Subcutaneous abdominal adipose tissue (tissue), 5 donors: ENCODE measurements around the gene ASB2.

Experiments used
- H3K27ac ChIP-seq: one replicate; pipeline ENCODE4 v1.7.0; 2013; ENCODE audit warnings: low read depth, mild to moderate bottlenecking, inconsistent platforms, low read length, moderate library complexity
- H3K27me3 ChIP-seq, 5 donors: one replicate each; pipeline ENCODE4 v1.7.0; 2013; ENCODE audit warnings: low read length in 5 of 5, inconsistent platforms in 1 of 5; ENCODE audit not compliant: control insufficient read depth in 5 of 5, insufficient read depth in 4 of 5
- H3K36me3 ChIP-seq, 5 donors: one replicate each; pipeline ENCODE4 v1.7.0; 2013; ENCODE audit warnings: low read length in 5 of 5; ENCODE audit not compliant: control insufficient read depth in 5 of 5, insufficient read depth in 5 of 5
- H3K4me1 ChIP-seq, 5 donors: one replicate each; pipeline ENCODE4 v1.7.0; 2013; ENCODE audit warnings: low read length in 5 of 5, mild to moderate bottlenecking in 3 of 5, moderate library complexity in 1 of 5; ENCODE audit not compliant: control insufficient read depth in 5 of 5, insufficient read depth in 5 of 5
- H3K4me3 ChIP-seq, 5 donors: one replicate each; pipeline ENCODE4 v1.7.0; 2013; ENCODE audit warnings: low read length in 5 of 5, low read depth in 1 of 5
- H3K9ac ChIP-seq, 5 donors: one replicate each; pipeline ENCODE4 v1.7.0; 2013; ENCODE audit warnings: low read length in 5 of 5, mild to moderate bottlenecking in 4 of 5, moderate library complexity in 3 of 5
- H3K9me3 ChIP-seq, 5 donors: one replicate each; pipeline ENCODE4 v1.7.0; 2013; ENCODE audit warnings: low read length in 5 of 5; ENCODE audit not compliant: control insufficient read depth in 5 of 5
- donor health status: healthy.
- donor health status: healthy.
- donor health status: healthy.
- donor health status: healthy.
- donor health status: healthy.

Gene ASB2

GRCh38 chr14:93912782-93913181 lies 63.6 kb downstream of the ASB2 start:
- Histone ChIP-seq H3K36me3 (no peaks in the 10 kb centered on the region), H3K9me3 (peaks cover 0 to 11% (median 7%) of the 10 kb centered on the region in 5 donors), H3K4me3 (no peak overlapping the region), H3K4me1 (no peaks in the 10 kb centered on the region), H3K27me3 (peaks cover 2 to 10% (median 2%) of the 10 kb centered on the region in 5 donors), H3K9ac (no peak overlapping the region), H3K27ac (no peak overlapping the region)

GRCh38 chr14:93911975-93912615 lies 64.3 kb downstream of the ASB2 start:
- Histone ChIP-seq H3K36me3 (no peaks in the 10 kb centered on the region), H3K4me3 (no peak overlapping the region), H3K9me3 (peaks cover 0 to 11% (median 7%) of the 10 kb centered on the region in 5 donors), H3K27ac (no peak overlapping the region), H3K4me1 (no peaks in the 10 kb centered on the region), H3K27me3 (peaks cover 2 to 10% (median 2%) of the 10 kb centered on the region in 5 donors), H3K9ac (no peak overlapping the region)

- Histone ChIP-seq H3K9ac (no peak overlapping the region), H3K27ac (no peak overlapping the region), H3K4me3 (no peak overlapping the region), H3K27me3 (peaks cover 0 to 5% (median 2%) of the 10 kb centered on the region in 5 donors), H3K36me3 (no peaks in the 10 kb centered on the region), H3K4me1 (no peaks in the 10 kb centered on the region), H3K9me3 (peaks cover 0 to 9% (median 5%) of the 10 kb centered on the region in 5 donors)
These were observed 66.8 kb downstream of the ASB2 start for GRCh38 chr14:93909429-93910128.

GRCh38 chr14:93906341-93907329 lies 69.7 kb downstream of the ASB2 start:
- H3K9ac ChIP-seq: no peak overlapping the region
- H3K4me1 ChIP-seq: no peaks in the 10 kb centered on the region
- H3K4me3 ChIP-seq: no peak overlapping the region
- H3K27ac ChIP-seq: no peak overlapping the region
- H3K9me3 ChIP-seq: peaks cover 0 to 4% (median 0%) of the 10 kb centered on the region in 5 donors
- H3K27me3 ChIP-seq: peaks cover 0 to 10% (median 8%) of the 10 kb centered on the region in 5 donors
- no peaks in the 10 kb centered on the region for H3K36me3 ChIP-seq

- Histone ChIP-seq H3K9me3 (peaks cover 0 to 4% (median 0%) of the 10 kb centered on the region in 5 donors), H3K27ac (no peak overlapping the region), H3K36me3 (no peaks in the 10 kb centered on the region), H3K9ac (no peak overlapping the region), H3K4me1 (no peaks in the 10 kb centered on the region), H3K4me3 (no peak overlapping the region), H3K27me3 (peaks cover 0 to 10% (median 8%) of the 10 kb centered on the region in 5 donors)
These were observed 70.7 kb downstream of the ASB2 start for GRCh38 chr14:93905623-93906022.

GRCh38 chr14:93903342-93904184 lies 72.8 kb downstream of the ASB2 start:
- H3K9ac ChIP-seq: no peak overlapping the region
- no peaks in the 10 kb centered on the region for H3K4me1 ChIP-seq
- H3K9me3 ChIP-seq: no peaks in the 10 kb centered on the region
- H3K27ac ChIP-seq: no peak overlapping the region
- peaks cover 0 to 10% (median 6%) of the 10 kb centered on the region in 5 donors for H3K27me3 ChIP-seq
- no peak overlapping the region for H3K4me3 ChIP-seq
- no peaks in the 10 kb centered on the region for H3K36me3 ChIP-seq

GRCh38 chr14:93902619-93903307 lies 73.6 kb downstream of the ASB2 start:
- no peaks in the 10 kb centered on the region for H3K4me1 ChIP-seq
- H3K4me3 ChIP-seq: no peak overlapping the region
- no peak overlapping the region for H3K27ac ChIP-seq
- no peak overlapping the region for H3K9ac ChIP-seq
- H3K36me3 ChIP-seq: no peaks in the 10 kb centered on the region
- peaks cover 0 to 13% (median 8%) of the 10 kb centered on the region in 5 donors for H3K27me3 ChIP-seq
- no peaks in the 10 kb centered on the region for H3K9me3 ChIP-seq

GRCh38 chr14:93901813-93902212 lies 74.6 kb downstream of the ASB2 start:
- Histone ChIP-seq H3K9ac (no peak overlapping the region), H3K27ac (no peak overlapping the region), H3K4me3 (no peak overlapping the region), H3K4me1 (no peaks in the 10 kb centered on the region), H3K9me3 (no peaks in the 10 kb centered on the region), H3K27me3 (peaks cover 0 to 13% (median 8%) of the 10 kb centered on the region in 5 donors), H3K36me3 (no peaks in the 10 kb centered on the region)

- no peaks in the 10 kb centered on the region for H3K9me3 ChIP-seq
- H3K4me1 ChIP-seq: peaks cover 0 to 2% (median under 1%) of the 10 kb centered on the region in 5 donors
- H3K4me3 ChIP-seq: no peak overlapping the region
- H3K27me3 ChIP-seq: peaks cover 0 to 10% (median 6%) of the 10 kb centered on the region in 5 donors
- no peak overlapping the region for H3K9ac ChIP-seq
- H3K36me3 ChIP-seq: no peaks in the 10 kb centered on the region
- no peak overlapping the region for H3K27ac ChIP-seq
These were observed 77.6 kb downstream of the ASB2 start for GRCh38 chr14:93898731-93899130.
